Thyroid gland (tissue), 4 donors: ENCODE measurements around the gene NUTM1.

Experiments used
- POLR2A ChIP-seq, 2 donors: fragments of 450-650 bp; IDR thresholded peaks; one replicate each; pipeline ENCODE4 v1.6.1; 2017; ENCODE audit warnings: antibody characterized with exemption in 2 of 2, mild to moderate bottlenecking in 2 of 2, moderate library complexity in 1 of 2
- TF ChIP-seq, protein P1 (sequence below), 6 experiments: fragments of 200-600 bp in 3 of 6; fragments of 450-650 bp in 3 of 6; sonication (generic) in 3 of 6; IDR thresholded peaks; one replicate each; pipeline ENCODE4 v1.5.1; 2016 to 2019; ENCODE audit warnings: antibody characterized with exemption in 6 of 6, mild to moderate bottlenecking in 2 of 6, inconsistent platforms in 1 of 6, moderate library complexity in 1 of 6

DNA sequence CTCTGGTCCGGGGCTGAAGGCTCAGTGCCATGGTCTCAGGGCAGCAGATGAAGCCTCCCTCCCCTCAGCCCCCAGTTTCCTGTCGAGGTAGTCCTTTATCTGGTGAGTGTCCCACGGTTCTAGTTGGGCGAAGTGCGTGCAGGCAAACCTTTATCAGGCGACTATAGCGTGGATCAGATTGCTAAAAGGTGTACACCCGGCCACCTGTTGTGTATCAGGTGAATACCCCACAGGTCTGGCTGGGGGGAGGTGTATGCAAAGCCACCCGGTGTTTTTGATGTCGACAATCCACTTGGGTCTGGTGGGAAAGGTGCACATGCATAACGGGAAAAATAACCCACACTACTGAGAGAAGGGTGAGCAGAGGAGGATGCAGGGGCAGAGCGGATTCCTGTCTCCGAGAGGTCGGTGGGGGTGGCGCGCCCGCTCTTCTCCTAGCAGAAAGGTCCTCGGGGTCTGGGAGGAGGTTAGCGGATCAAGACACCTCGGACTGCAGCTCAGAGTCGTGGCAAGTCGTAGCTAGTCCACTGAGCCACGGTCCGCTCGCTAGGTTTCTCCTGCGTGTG, 6.0 kb upstream of the NUTM1 start:
- TF ChIP-seq POLR2A (IDR thresholded peaks at IDR 0.05) = no peak
- TF ChIP-seq, protein P1, sequence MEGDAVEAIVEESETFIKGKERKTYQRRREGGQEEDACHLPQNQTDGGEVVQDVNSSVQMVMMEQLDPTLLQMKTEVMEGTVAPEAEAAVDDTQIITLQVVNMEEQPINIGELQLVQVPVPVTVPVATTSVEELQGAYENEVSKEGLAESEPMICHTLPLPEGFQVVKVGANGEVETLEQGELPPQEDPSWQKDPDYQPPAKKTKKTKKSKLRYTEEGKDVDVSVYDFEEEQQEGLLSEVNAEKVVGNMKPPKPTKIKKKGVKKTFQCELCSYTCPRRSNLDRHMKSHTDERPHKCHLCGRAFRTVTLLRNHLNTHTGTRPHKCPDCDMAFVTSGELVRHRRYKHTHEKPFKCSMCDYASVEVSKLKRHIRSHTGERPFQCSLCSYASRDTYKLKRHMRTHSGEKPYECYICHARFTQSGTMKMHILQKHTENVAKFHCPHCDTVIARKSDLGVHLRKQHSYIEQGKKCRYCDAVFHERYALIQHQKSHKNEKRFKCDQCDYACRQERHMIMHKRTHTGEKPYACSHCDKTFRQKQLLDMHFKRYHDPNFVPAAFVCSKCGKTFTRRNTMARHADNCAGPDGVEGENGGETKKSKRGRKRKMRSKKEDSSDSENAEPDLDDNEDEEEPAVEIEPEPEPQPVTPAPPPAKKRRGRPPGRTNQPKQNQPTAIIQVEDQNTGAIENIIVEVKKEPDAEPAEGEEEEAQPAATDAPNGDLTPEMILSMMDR (IDR thresholded peaks at IDR 0.05) = no peak
